ENCODE data around the gene DPP6. TPM values are rescaled to one million over a fixed set of nuclear protein-coding genes. Genes with fewer than 3 reads are reported as not detected.

Gene DPP6
- total RNA-seq, 4 donors from 2014 or later, result 1.8 to 33.7 (median 6.4) TPM

GRCh38 chr7:154775681-154776080 is 723.5 kb downstream of the DPP6 start:
- H3K4me1 ChIP-seq, result no peaks in the 10 kb centered on the region
- in situ Hi-C loops (cut with MboI; ENCODE audit: low pct_ligation_motif_present in 1 of 4, low pct_unique_long_range_greater_than_20kb in 1 of 4, low sequenced_read_pairs in 3 of 4), result no loop called here
- no peaks in the 10 kb centered on the region for H3K27me3 ChIP-seq
- no peaks in the 10 kb centered on the region for H3K36me3 ChIP-seq
- H3K9me3 ChIP-seq, result no peaks in the 10 kb centered on the region
- no peak overlapping the region for H3K4me3 ChIP-seq
- WGBS, 2 donors (ENCODE audit: low coverage in 1 of 2), result 92% methylated on average over 8 of the region's 8 CpGs; no CpG with 5 or more reads in 1 of the 2 donors
- no peak overlapping the region for H3K27ac ChIP-seq
- intact Hi-C loops (cut with DNase I; ENCODE audit: low total_unique reads), result no loop called here
- DNase-seq, result no peak
- TF ChIP-seq EP300 (IDR thresholded peaks at IDR 0.05; ENCODE audit: low read depth) (no peak), POLR2A (IDR thresholded peaks at IDR 0.05) (no peak), POLR2AphosphoS5 (IDR thresholded peaks at IDR 0.05) (no peak)
- TF ChIP-seq, protein P1, sequence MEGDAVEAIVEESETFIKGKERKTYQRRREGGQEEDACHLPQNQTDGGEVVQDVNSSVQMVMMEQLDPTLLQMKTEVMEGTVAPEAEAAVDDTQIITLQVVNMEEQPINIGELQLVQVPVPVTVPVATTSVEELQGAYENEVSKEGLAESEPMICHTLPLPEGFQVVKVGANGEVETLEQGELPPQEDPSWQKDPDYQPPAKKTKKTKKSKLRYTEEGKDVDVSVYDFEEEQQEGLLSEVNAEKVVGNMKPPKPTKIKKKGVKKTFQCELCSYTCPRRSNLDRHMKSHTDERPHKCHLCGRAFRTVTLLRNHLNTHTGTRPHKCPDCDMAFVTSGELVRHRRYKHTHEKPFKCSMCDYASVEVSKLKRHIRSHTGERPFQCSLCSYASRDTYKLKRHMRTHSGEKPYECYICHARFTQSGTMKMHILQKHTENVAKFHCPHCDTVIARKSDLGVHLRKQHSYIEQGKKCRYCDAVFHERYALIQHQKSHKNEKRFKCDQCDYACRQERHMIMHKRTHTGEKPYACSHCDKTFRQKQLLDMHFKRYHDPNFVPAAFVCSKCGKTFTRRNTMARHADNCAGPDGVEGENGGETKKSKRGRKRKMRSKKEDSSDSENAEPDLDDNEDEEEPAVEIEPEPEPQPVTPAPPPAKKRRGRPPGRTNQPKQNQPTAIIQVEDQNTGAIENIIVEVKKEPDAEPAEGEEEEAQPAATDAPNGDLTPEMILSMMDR (IDR thresholded peaks at IDR 0.05), result no peak

- Histone ChIP-seq H3K36me3 (no peaks in the 10 kb centered on the region), H3K4me1 (no peaks in the 10 kb centered on the region), H3K27ac (no peak overlapping the region), H3K27me3 (no peaks in the 10 kb centered on the region), H3K9me3 (no peaks in the 10 kb centered on the region), H3K4me3 (no peak overlapping the region)
- WGBS, 2 donors (ENCODE audit: low coverage in 1 of 2), result 56 to 81% methylated on average over 2 to 5 of the region's 5 CpGs
- TF ChIP-seq, protein P1 (IDR thresholded peaks at IDR 0.05), result no peak
- TF ChIP-seq EP300 (IDR thresholded peaks at IDR 0.05; ENCODE audit: low read depth), result no peak
- no peak for TF ChIP-seq POLR2A (IDR thresholded peaks at IDR 0.05)
- no peak for TF ChIP-seq POLR2AphosphoS5 (IDR thresholded peaks at IDR 0.05)
- intact Hi-C loops (cut with DNase I; ENCODE audit: low total_unique reads), result no loop called here
- in situ Hi-C loops (cut with MboI; ENCODE audit: low pct_ligation_motif_present in 1 of 4, low pct_unique_long_range_greater_than_20kb in 1 of 4, low sequenced_read_pairs in 3 of 4), result no loop called here
- no peak for DNase-seq
Observed at GRCh38 chr7:154776350-154776749, 724.2 kb downstream of the DPP6 start.

DNA sequence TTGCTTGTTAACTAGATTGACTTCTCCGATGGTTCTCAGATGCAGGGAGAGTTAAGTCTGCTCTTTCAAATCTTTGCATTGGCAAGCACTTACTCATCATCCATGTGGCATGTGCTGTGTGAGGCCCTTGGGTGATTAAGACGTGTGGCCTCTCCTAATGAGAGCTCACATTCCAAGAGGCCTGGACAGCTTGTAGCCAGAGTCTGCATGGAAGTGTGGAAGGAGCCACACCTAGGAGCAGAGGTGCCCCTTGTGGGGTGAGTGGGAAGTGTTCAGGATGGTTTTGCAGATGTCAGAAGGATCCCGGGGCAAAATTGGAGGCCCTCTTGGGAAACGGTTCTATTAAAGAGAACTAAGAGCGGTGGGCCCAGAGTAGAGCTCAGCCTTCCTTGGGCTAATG is 724.8 kb downstream of the DPP6 start:
- no peaks in the 10 kb centered on the region for H3K27me3 ChIP-seq
- H3K36me3 ChIP-seq, result no peaks in the 10 kb centered on the region
- no peak overlapping the region for H3K4me3 ChIP-seq
- DNase-seq, result no peak
- intact Hi-C loops (cut with DNase I; ENCODE audit: low total_unique reads), result no loop called here
- no peaks in the 10 kb centered on the region for H3K4me1 ChIP-seq
- no peak overlapping the region for H3K27ac ChIP-seq
- 74 to 90% methylated on average over 2 to 5 of the region's 5 CpGs for WGBS, 2 donors (ENCODE audit: low coverage in 1 of 2)
- in situ Hi-C loops (cut with MboI; ENCODE audit: low pct_ligation_motif_present in 1 of 4, low pct_unique_long_range_greater_than_20kb in 1 of 4, low sequenced_read_pairs in 3 of 4), result no loop called here
- no peaks in the 10 kb centered on the region for H3K9me3 ChIP-seq
- TF ChIP-seq, protein P1 (IDR thresholded peaks at IDR 0.05), result no peak
- TF ChIP-seq POLR2AphosphoS5 (IDR thresholded peaks at IDR 0.05) (no peak), EP300 (IDR thresholded peaks at IDR 0.05; ENCODE audit: low read depth) (no peak), POLR2A (IDR thresholded peaks at IDR 0.05) (no peak)

GRCh38 chr7:154777489-154777888 is 725.3 kb downstream of the DPP6 start:
- H3K4me1 ChIP-seq, result no peaks in the 10 kb centered on the region
- no peak overlapping the region for H3K27ac ChIP-seq
- no peak overlapping the region for H3K4me3 ChIP-seq
- H3K36me3 ChIP-seq, result no peaks in the 10 kb centered on the region
- intact Hi-C loops (cut with DNase I; ENCODE audit: low total_unique reads) (no loop called here), in situ Hi-C loops (cut with MboI; ENCODE audit: low pct_ligation_motif_present in 1 of 4, low pct_unique_long_range_greater_than_20kb in 1 of 4, low sequenced_read_pairs in 3 of 4) (no loop called here)
- H3K9me3 ChIP-seq, result no peaks in the 10 kb centered on the region
- no peaks in the 10 kb centered on the region for H3K27me3 ChIP-seq
- no peak for DNase-seq
- TF ChIP-seq EP300 (IDR thresholded peaks at IDR 0.05; ENCODE audit: low read depth) (no peak), POLR2A (IDR thresholded peaks at IDR 0.05) (no peak), POLR2AphosphoS5 (IDR thresholded peaks at IDR 0.05) (no peak)
- TF ChIP-seq, protein P1 (IDR thresholded peaks at IDR 0.05), result no peak
- 86 to 93% methylated on average over 4 to 13 of the region's 13 CpGs for WGBS, 2 donors (ENCODE audit: low coverage in 1 of 2)

Measured in transverse colon (tissue), 4 donors.